Measurements from ENCODE around the gene ADCK1. TPM values are rescaled to one million over a fixed set of nuclear protein-coding genes. Genes with fewer than 3 reads are reported as not detected.

The ADCK1 gene
- total and polyA plus RNA-seq, 2 of the 13 experiments (the other 11 are each of a cell fraction or from before 2014, with no cell fraction given), result 3.9 to 6.3 TPM

DNA sequence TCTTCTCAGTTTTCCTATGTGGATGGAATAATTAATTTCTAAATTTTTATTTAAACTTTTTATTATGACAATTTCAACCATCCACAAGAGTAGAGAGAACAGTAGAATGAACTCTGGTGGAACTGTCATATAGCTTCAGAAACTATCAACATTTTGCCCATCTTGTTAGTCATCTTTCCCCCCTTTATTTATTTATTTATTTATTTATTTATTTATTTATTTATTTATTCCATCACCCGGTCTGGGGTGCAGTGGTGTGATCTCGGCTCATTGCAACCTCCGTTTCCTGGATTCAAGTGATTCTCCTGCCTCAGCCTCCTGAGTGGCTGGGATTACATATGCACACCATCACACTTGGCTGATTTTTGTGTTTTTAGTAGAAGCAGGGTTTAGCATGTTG, 23.5 kb downstream of the ADCK1 start:
- no peaks in the 10 kb centered on the region for H3K79me2 ChIP-seq (ENCODE audit: insufficient read depth, low read length)
- BruUV-seq (replicated peaks), result no TSS peak
- FAIRE-seq (no peak), DNase-seq (ENCODE audit: low spot score) (no peak), ATAC-seq (no peak)
- ChIA-PET POLR2A (no interaction called here), CTCF (ENCODE audit: low intra/inter-chr PET ratio, low total read pairs) (no interaction called here)
- in situ Hi-C loops (cut with HindIII; ENCODE audit: extremely low pct_ligation_motif_present, low pct_unique_long_range_greater_than_20kb) (no loop called here), intact Hi-C loops (cut with micrococcal nuclease; ENCODE audit: unreplicated experiment) (no loop called here)
- H2AFZ ChIP-seq (ENCODE audit: low read length), result no peak overlapping the region
- H3K4me1 ChIP-seq (ENCODE audit: insufficient read depth, low read length), result no peaks in the 10 kb centered on the region
- H3K27me3 ChIP-seq (ENCODE audit: control insufficient read depth in 1 of 2, insufficient read depth in 2 of 2, low read length in 2 of 2), result no peaks in the 10 kb centered on the region
- H3K27ac ChIP-seq (ENCODE audit: extremely low read length, insufficient read depth, low read length), result no peak overlapping the region
- no peak overlapping the region for H3K4me2 ChIP-seq (ENCODE audit: low read depth, low read length)
- no peaks in the 10 kb centered on the region for H3K9me3 ChIP-seq (ENCODE audit: low read length)
- 99% methylated on average over 3 of the region's 3 CpGs for WGBS (ENCODE audit: low lambda C conversion rate)
- no peaks in the 10 kb centered on the region for H4K20me1 ChIP-seq (ENCODE audit: insufficient read depth, low read length)
- H3K4me3 ChIP-seq (replicated peaks in 1 of 3; ENCODE audit: insufficient read depth in 1 of 3, low read depth in 2 of 3, low read length in 3 of 3), result no peak overlapping the region
- H3K36me3 ChIP-seq (replicated peaks in 1 of 2; ENCODE audit: control insufficient read depth in 1 of 2, insufficient read depth in 2 of 2, low read length in 2 of 2), result no peaks in the 10 kb centered on the region
- H3K9ac ChIP-seq (ENCODE audit: insufficient read depth, low read depth, low read length), result no peak overlapping the region
- no peak for TF ChIP-seq RFX1 (IDR thresholded peaks at IDR 0.05)
- no peak for TF ChIP-seq MTF1 (CRISPR knock-in tag; IDR thresholded peaks at IDR 0.05)
- TF ChIP-seq ZNF136 (CRISPR knock-in tag; IDR thresholded peaks at IDR 0.05; ENCODE audit: low read depth), result no peak
- TF ChIP-seq KLF11 (CRISPR knock-in tag; IDR thresholded peaks at IDR 0.05), result no peak
- TF ChIP-seq, protein P1, sequence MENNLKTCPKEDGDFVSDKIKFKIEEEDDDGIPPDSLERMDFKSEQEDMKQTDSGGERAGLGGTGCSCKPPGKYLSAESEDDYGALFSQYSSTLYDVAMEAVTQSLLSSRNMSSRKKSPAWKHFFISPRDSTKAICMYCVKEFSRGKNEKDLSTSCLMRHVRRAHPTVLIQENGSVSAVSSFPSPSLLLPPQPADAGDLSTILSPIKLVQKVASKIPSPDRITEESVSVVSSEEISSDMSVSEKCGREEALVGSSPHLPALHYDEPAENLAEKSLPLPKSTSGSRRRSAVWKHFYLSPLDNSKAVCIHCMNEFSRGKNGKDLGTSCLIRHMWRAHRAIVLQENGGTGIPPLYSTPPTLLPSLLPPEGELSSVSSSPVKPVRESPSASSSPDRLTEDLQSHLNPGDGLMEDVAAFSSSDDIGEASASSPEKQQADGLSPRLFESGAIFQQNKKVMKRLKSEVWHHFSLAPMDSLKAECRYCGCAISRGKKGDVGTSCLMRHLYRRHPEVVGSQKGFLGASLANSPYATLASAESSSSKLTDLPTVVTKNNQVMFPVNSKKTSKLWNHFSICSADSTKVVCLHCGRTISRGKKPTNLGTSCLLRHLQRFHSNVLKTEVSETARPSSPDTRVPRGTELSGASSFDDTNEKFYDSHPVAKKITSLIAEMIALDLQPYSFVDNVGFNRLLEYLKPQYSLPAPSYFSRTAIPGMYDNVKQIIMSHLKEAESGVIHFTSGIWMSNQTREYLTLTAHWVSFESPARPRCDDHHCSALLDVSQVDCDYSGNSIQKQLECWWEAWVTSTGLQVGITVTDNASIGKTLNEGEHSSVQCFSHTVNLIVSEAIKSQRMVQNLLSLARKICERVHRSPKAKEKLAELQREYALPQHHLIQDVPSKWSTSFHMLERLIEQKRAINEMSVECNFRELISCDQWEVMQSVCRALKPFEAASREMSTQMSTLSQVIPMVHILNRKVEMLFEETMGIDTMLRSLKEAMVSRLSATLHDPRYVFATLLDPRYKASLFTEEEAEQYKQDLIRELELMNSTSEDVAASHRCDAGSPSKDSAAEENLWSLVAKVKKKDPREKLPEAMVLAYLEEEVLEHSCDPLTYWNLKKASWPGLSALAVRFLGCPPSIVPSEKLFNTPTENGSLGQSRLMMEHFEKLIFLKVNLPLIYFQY (CRISPR knock-in tag; IDR thresholded peaks at IDR 0.05; ENCODE audit: borderline replicate concordance), result no peak
- no peak for TF ChIP-seq MXD1 (CRISPR knock-in tag; IDR thresholded peaks at IDR 0.05)
- TF ChIP-seq ZNF441 (CRISPR knock-in tag; IDR thresholded peaks at IDR 0.05; ENCODE audit: borderline replicate concordance), result no peak
- no peak for TF ChIP-seq ZNF124 (CRISPR knock-in tag; IDR thresholded peaks at IDR 0.05)
- TF ChIP-seq BORCS8-MEF2B (CRISPR knock-in tag; IDR thresholded peaks at IDR 0.05), result no peak
- TF ChIP-seq TRIM24 (CRISPR knock-in tag; IDR thresholded peaks at IDR 0.05), result no peak
- no peak for TF ChIP-seq RARA (CRISPR knock-in tag; IDR thresholded peaks at IDR 0.05)
- TF ChIP-seq, protein P2, sequence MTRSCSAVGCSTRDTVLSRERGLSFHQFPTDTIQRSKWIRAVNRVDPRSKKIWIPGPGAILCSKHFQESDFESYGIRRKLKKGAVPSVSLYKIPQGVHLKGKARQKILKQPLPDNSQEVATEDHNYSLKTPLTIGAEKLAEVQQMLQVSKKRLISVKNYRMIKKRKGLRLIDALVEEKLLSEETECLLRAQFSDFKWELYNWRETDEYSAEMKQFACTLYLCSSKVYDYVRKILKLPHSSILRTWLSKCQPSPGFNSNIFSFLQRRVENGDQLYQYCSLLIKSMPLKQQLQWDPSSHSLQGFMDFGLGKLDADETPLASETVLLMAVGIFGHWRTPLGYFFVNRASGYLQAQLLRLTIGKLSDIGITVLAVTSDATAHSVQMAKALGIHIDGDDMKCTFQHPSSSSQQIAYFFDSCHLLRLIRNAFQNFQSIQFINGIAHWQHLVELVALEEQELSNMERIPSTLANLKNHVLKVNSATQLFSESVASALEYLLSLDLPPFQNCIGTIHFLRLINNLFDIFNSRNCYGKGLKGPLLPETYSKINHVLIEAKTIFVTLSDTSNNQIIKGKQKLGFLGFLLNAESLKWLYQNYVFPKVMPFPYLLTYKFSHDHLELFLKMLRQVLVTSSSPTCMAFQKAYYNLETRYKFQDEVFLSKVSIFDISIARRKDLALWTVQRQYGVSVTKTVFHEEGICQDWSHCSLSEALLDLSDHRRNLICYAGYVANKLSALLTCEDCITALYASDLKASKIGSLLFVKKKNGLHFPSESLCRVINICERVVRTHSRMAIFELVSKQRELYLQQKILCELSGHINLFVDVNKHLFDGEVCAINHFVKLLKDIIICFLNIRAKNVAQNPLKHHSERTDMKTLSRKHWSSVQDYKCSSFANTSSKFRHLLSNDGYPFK (CRISPR knock-in tag; IDR thresholded peaks at IDR 0.05; ENCODE audit: borderline replicate concordance), result no peak
- TF ChIP-seq ATF6 (CRISPR knock-in tag; conservative IDR thresholded peaks at IDR 0.05), result no peak
- no peak for TF ChIP-seq FOSL1 (CRISPR knock-in tag; IDR thresholded peaks at IDR 0.05; ENCODE audit: borderline replicate concordance)
- TF ChIP-seq, protein P3, sequence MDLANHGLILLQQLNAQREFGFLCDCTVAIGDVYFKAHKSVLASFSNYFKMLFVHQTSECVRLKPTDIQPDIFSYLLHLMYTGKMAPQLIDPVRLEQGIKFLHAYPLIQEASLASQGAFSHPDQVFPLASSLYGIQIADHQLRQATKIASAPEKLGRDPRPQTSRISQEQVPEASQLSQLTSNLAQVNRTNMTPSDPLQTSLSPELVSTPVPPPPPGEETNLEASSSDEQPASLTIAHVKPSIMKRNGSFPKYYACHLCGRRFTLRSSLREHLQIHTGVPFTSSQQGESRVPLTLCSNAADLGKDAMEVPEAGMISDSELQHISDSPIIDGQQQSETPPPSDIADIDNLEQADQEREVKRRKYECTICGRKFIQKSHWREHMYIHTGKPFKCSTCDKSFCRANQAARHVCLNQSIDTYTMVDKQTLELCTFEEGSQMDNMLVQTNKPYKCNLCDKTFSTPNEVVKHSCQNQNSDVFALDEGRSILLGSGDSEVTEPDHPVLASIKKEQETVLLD (CRISPR knock-in tag; IDR thresholded peaks at IDR 0.05; ENCODE audit: low read depth), result no peak
- TF ChIP-seq SP140L (CRISPR knock-in tag; IDR thresholded peaks at IDR 0.05; ENCODE audit: borderline replicate concordance), result no peak

All from HepG2 (cell line).